ENCODE measurements around the gene ARHGAP32. TPM values are rescaled to one million over a fixed set of nuclear protein-coding genes. Genes with fewer than 3 reads are reported as not detected.

Gene ARHGAP32
- total and polyA plus RNA-seq, 2 experiments from 2014 or later = 4.0 to 13.0 TPM

DNA sequence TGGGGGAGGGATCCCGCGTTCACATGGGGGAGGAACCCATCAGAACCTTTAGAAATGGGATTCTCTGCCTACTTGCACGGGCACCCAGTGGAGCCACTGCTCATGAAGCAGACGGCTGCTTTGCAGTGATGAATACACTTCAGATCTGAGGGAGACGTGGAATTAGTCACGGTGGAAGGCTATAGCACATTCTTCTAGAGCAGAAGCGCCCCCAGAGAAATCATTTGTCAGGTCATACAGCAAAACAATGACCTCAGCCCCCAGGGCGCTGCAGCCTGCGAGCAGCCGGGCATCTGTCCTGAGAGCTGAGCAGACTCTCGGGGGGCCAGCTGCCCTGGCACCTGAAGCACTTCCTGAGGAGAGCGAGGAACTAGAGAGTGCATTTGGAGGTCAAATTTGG lies 262.1 kb downstream of the ARHGAP32 start:
- Histone ChIP-seq H3K4me3 (no peak overlapping the region), H3K9me3 (ENCODE audit: low read depth) (no peaks in the 10 kb centered on the region), H3K4me1 (ENCODE audit: low read depth) (peaks cover 58% of the 10 kb centered on the region), H3K27me3 (peaks cover 13% of the 10 kb centered on the region), H3K36me3 (no peaks in the 10 kb centered on the region), H3K27ac (no peak overlapping the region)
- TF ChIP-seq, protein P1, sequence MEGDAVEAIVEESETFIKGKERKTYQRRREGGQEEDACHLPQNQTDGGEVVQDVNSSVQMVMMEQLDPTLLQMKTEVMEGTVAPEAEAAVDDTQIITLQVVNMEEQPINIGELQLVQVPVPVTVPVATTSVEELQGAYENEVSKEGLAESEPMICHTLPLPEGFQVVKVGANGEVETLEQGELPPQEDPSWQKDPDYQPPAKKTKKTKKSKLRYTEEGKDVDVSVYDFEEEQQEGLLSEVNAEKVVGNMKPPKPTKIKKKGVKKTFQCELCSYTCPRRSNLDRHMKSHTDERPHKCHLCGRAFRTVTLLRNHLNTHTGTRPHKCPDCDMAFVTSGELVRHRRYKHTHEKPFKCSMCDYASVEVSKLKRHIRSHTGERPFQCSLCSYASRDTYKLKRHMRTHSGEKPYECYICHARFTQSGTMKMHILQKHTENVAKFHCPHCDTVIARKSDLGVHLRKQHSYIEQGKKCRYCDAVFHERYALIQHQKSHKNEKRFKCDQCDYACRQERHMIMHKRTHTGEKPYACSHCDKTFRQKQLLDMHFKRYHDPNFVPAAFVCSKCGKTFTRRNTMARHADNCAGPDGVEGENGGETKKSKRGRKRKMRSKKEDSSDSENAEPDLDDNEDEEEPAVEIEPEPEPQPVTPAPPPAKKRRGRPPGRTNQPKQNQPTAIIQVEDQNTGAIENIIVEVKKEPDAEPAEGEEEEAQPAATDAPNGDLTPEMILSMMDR (IDR thresholded peaks at IDR 0.05; ENCODE audit: low read depth, low read length) = no peak
- peak; percentile 17 to 22 for DNase-seq (ENCODE audit: low read depth in 1 of 2, low spot score in 1 of 2)

DNA sequence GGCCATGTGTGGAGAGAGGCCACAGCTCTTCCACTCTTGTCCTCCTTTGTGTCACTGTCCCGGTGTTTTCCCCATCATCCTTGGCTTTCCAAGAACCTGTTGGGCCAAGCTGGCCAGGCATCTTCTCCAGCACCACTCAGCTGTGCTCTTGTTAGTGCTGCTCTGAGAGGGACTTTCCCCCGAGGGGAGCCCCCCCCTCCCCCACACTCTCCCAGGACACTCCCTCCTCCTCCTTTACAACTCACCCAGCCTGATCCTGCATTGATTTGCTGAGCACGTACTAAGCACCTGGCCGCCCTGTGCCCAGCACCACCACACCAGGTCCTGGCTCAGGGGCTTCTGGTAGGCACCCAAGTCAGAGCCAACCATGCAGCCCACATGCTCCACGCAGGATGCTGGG lies 262.7 kb downstream of the ARHGAP32 start:
- no peak for DNase-seq (ENCODE audit: low read depth in 1 of 2, low spot score in 1 of 2)
- H3K4me3 ChIP-seq = no peak overlapping the region
- no peak overlapping the region for H3K27ac ChIP-seq
- H3K36me3 ChIP-seq = no peaks in the 10 kb centered on the region
- H3K9me3 ChIP-seq (ENCODE audit: low read depth) = no peaks in the 10 kb centered on the region
- H3K27me3 ChIP-seq = peaks cover 13% of the 10 kb centered on the region
- TF ChIP-seq, protein P1 (IDR thresholded peaks at IDR 0.05; ENCODE audit: low read depth, low read length) = no peak
- H3K4me1 ChIP-seq (ENCODE audit: low read depth) = peaks cover 60% of the 10 kb centered on the region

DNA sequence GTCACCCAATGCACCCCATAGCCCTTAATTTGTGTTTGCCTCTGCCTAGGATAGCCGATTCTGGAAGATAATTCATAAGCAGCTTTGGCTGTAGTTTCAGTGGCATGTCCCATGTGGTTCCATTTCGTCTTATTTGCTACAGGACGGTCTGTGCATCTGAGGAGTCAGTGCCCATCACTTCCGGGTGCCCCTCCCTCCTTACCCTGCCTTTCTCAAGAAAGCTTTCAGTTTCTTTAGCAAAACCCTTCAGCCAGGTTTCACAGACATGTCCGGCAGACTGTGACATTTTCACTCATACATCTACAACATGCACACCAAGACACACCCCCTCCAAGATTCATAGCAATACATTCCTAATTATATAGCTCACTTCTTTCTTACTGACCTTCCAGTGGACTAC lies 263.7 kb downstream of the ARHGAP32 start:
- peaks cover 13% of the 10 kb centered on the region for H3K27me3 ChIP-seq
- peaks cover 51% of the 10 kb centered on the region for H3K4me1 ChIP-seq (ENCODE audit: low read depth)
- H3K9me3 ChIP-seq (ENCODE audit: low read depth) = no peaks in the 10 kb centered on the region
- H3K36me3 ChIP-seq = no peaks in the 10 kb centered on the region
- no peak for DNase-seq (ENCODE audit: low read depth in 1 of 2, low spot score in 1 of 2)
- no peak overlapping the region for H3K4me3 ChIP-seq
- TF ChIP-seq, protein P1 (IDR thresholded peaks at IDR 0.05; ENCODE audit: low read depth, low read length) = no peak
- no peak overlapping the region for H3K27ac ChIP-seq

DNA sequence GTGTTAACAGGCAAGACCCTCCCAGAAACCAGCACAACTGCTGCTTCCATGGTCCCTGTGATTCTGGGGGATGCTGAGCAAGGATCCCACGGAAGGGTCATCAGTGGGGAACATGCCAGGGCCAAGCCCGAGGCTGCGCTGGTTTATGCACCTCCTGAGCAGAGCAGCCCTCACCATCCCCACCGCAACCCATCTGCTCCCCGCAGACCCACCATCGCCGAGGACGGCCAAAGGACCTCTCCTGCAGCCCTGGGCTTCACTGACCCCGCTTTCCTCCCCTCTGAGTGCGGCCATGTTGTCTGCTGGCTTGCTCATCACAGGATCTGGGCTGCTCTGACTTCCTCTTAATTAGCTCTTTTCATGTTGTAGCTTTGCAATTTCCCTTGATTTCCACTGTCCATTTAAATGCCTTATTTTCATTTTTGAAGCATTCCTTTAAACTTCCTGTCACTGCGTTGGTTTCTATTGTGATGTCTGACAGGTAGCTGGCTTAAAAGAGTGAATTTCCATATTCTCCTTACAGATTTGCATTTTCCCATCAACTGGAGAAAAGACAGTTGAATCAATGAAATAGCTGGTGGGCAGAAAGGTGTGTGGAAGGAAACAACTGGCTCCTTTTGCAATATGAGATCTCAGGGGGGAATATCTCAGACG lies 264.3 kb downstream of the ARHGAP32 start:
- TF ChIP-seq, protein P1 (IDR thresholded peaks at IDR 0.05; ENCODE audit: low read depth, low read length) = no peak
- no peak overlapping the region for H3K27ac ChIP-seq
- peaks cover 13% of the 10 kb centered on the region for H3K27me3 ChIP-seq

DNA sequence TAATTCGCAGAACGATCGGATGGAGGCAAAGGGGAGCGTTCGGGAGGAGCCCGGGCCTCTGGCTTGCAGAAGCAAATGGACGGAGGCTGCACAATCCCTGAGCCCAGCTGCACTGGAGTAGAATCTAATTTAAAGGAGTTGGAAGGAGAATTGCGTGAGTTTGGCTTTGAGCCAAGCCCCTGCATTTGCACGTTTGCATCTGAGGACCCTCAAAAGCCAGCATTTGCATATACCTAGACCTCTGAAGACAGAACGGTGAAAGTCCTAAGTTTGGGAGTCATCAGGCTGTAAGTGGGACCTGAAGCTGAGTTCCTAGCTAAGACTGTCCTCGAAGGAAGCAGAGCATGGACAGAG lies 265.0 kb downstream of the ARHGAP32 start:
- TF ChIP-seq, protein P1 (IDR thresholded peaks at IDR 0.05; ENCODE audit: low read depth, low read length) = no peak
- H3K4me3 ChIP-seq = no peak overlapping the region
- DNase-seq (ENCODE audit: low read depth in 1 of 2, low spot score in 1 of 2) = no peak
- no peaks in the 10 kb centered on the region for H3K36me3 ChIP-seq
- peaks cover 13% of the 10 kb centered on the region for H3K27me3 ChIP-seq
- H3K9me3 ChIP-seq (ENCODE audit: low read depth) = no peaks in the 10 kb centered on the region
- peaks cover 39% of the 10 kb centered on the region for H3K4me1 ChIP-seq (ENCODE audit: low read depth)
- H3K27ac ChIP-seq = no peak overlapping the region

More for the DNA sequence above, 264.3 kb downstream of the ARHGAP32 start:
- H3K36me3 ChIP-seq = no peaks in the 10 kb centered on the region
- DNase-seq (ENCODE audit: low read depth in 1 of 2, low spot score in 1 of 2) = no peak
- no peaks in the 10 kb centered on the region for H3K9me3 ChIP-seq (ENCODE audit: low read depth)
- peaks cover 45% of the 10 kb centered on the region for H3K4me1 ChIP-seq (ENCODE audit: low read depth)
- H3K4me3 ChIP-seq = no peak overlapping the region

Measured in cardiac muscle cell (in vitro differentiated cells and primary cell).